ENCODE measurements around the gene KCNIP4. TPM values are rescaled to one million over a fixed set of nuclear protein-coding genes. Genes with fewer than 3 reads are reported as not detected.

The KCNIP4 gene
- total and polyA plus RNA-seq, 10 of the 15 experiments (the other 5 are each of a cell fraction or from before 2014, with no cell fraction given) = 0.03 to 0.23 (median 0.13) TPM; not detected in 7

DNA sequence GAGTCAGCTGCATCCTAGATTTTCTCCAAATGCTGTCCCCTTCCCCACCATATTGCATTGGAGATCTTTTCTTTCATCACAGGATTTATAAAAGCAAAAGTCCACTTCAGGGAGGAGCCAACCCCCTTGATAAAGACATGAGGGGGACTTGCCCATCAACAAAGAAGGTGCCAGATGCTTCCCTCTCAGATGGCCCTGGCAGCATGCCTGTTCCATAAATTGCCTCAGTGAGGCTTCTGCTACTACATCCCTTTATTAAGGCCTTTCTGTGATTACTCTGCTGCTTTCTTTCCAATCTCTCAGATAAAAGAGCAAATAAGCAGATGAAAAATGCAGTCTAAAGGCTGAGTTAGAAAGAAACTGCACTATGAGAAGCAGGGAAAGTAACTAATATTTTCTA, 736.7 kb downstream of the KCNIP4 start:
- intact Hi-C loops (cut with micrococcal nuclease; ENCODE audit: unreplicated experiment) = no loop called here
- TF ChIP-seq ETV6 (conservative IDR thresholded peaks at IDR 0.05 in 1 of 2, IDR thresholded peaks at IDR 0.05 in 1 of 2; ENCODE audit: borderline replicate concordance in 1 of 2, low read depth in 1 of 2) (no peak), GABPA (IDR thresholded peaks at IDR 0.05; ENCODE audit: low read depth) (no peak), TCF12 (IDR thresholded peaks at IDR 0.05; ENCODE audit: low read depth, low read length) (no peak), BMI1 (IDR thresholded peaks at IDR 0.05; ENCODE audit: borderline replicate concordance) (no peak), FOS (IDR thresholded peaks at IDR 0.05; ENCODE audit: borderline replicate concordance, extremely low read depth, insufficient read length) (no peak), RUNX3 (IDR thresholded peaks at IDR 0.05; ENCODE audit: low read length) (no peak), MYC (IDR thresholded peaks at IDR 0.05; ENCODE audit: insufficient read depth, insufficient read length, insufficient replicate concordance, low read length, severe bottlenecking) (no peak), SIX5 (IDR thresholded peaks at IDR 0.05; ENCODE audit: low read depth, low read length, severe bottlenecking) (no peak), STAT1 (conservative IDR thresholded peaks at IDR 0.05) (no peak)
- POLR2A ChIA-PET = no interaction called here
- DNase-seq (ENCODE audit: low read depth, low spot score) (no peak), FAIRE-seq (no peak), ATAC-seq (no peak)
- BruUV-seq (replicated peaks) = no TSS peak
- SMC1A ChIA-PET (ENCODE audit: uncharacterized antibody, unreplicated experiment) = no interaction called here
- CTCF ChIA-PET = no interaction called here
- no peak overlapping the region for H3K27ac ChIP-seq (ENCODE audit: control insufficient read depth, insufficient read depth)
- H3K9ac ChIP-seq (ENCODE audit: control insufficient read depth, insufficient read depth, low read length) = no peak overlapping the region
- H3K4me2 ChIP-seq (ENCODE audit: control insufficient read depth, insufficient read depth) = no peak overlapping the region
- no peaks in the 10 kb centered on the region for H3K79me2 ChIP-seq (ENCODE audit: control insufficient read depth, insufficient read depth, low read length)
- H3K36me3 ChIP-seq (ENCODE audit: control insufficient read depth in 2 of 2, insufficient read depth in 2 of 2, low read length in 1 of 2) = no peaks in the 10 kb centered on the region
- RAD21 ChIA-PET (ENCODE audit: unreplicated experiment) = no interaction called here
- no peak overlapping the region for H3K4me3 ChIP-seq
- in situ Hi-C loops (cut with MboI) = no loop called here
- H2AFZ ChIP-seq (ENCODE audit: control insufficient read depth, low read depth, low read length) = no peak overlapping the region
- H3K27me3 ChIP-seq (replicated peaks in 1 of 2; ENCODE audit: control insufficient read depth in 2 of 2, insufficient read depth in 2 of 2, low read length in 1 of 2) = no peaks in the 10 kb centered on the region
- H3K4me1 ChIP-seq (ENCODE audit: control insufficient read depth, insufficient read depth, low read length) = no peaks in the 10 kb centered on the region
- H3K9me3 ChIP-seq (replicated peaks; ENCODE audit: control insufficient read depth, insufficient read depth, low read length) = no peaks in the 10 kb centered on the region
- H4K20me1 ChIP-seq (ENCODE audit: control insufficient read depth, insufficient read depth) = no peaks in the 10 kb centered on the region

DNA sequence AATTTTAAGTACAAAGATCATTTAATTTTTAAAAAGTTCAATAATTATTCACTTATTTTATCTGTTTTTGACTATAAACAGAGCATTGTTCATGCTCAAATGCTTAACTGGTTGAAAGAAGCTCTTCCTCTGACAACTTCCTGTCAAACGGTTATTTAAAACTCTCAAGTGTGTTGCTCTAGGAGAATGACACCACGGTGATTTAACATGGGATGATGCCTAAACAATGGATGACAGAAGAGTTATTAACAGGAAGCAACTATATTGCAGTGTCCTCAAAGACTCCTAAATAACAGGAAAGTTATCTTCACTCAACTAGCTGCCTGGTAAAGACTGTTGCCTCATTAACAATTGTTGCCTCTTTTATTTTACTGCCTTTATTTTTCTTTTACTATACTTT, 738.7 kb downstream of the KCNIP4 start:
- no peaks in the 10 kb centered on the region for H3K9me3 ChIP-seq (replicated peaks; ENCODE audit: control insufficient read depth, insufficient read depth, low read length)
- no peaks in the 10 kb centered on the region for H3K27me3 ChIP-seq (replicated peaks in 1 of 2; ENCODE audit: control insufficient read depth in 2 of 2, insufficient read depth in 2 of 2, low read length in 1 of 2)
- DNase-seq (ENCODE audit: low read depth, low spot score) (no peak), ATAC-seq (no peak), FAIRE-seq (no peak)
- H3K27ac ChIP-seq (ENCODE audit: control insufficient read depth, insufficient read depth) = no peak overlapping the region
- no peak overlapping the region for H3K4me2 ChIP-seq (ENCODE audit: control insufficient read depth, insufficient read depth)
- SMC1A ChIA-PET (ENCODE audit: uncharacterized antibody, unreplicated experiment) = interaction anchor here (1.0 kb wide), 1 partner anchor 100 kb away, joined by 3 read pairs; no protein-coding TSS in a partner anchor
- CTCF ChIA-PET = no interaction called here
- no peaks in the 10 kb centered on the region for H4K20me1 ChIP-seq (ENCODE audit: control insufficient read depth, insufficient read depth)
- no peaks in the 10 kb centered on the region for H3K36me3 ChIP-seq (ENCODE audit: control insufficient read depth in 2 of 2, insufficient read depth in 2 of 2, low read length in 1 of 2)
- WGBS (ENCODE audit: insufficient coverage, insufficient replicate concordance, low lambda C conversion rate, missing lambda C conversion rate) = 2% methylated on average over 2 of the region's 2 CpGs
- no peak overlapping the region for H3K9ac ChIP-seq (ENCODE audit: control insufficient read depth, insufficient read depth, low read length)
- no TSS peak for BruUV-seq (replicated peaks)
- intact Hi-C loops (cut with micrococcal nuclease; ENCODE audit: unreplicated experiment) (no loop called here), in situ Hi-C loops (cut with MboI) (no loop called here)
- no peaks in the 10 kb centered on the region for H3K4me1 ChIP-seq (ENCODE audit: control insufficient read depth, insufficient read depth, low read length)
- H3K4me3 ChIP-seq = no peak overlapping the region
- RAD21 ChIA-PET (ENCODE audit: unreplicated experiment) = no interaction called here
- no peaks in the 10 kb centered on the region for H3K79me2 ChIP-seq (ENCODE audit: control insufficient read depth, insufficient read depth, low read length)
- no peak overlapping the region for H2AFZ ChIP-seq (ENCODE audit: control insufficient read depth, low read depth, low read length)
- POLR2A ChIA-PET = no interaction called here
- TF ChIP-seq POLR2AphosphoS5 (IDR thresholded peaks at IDR 0.05; ENCODE audit: low read length) = no peak
- TF ChIP-seq SIN3A (IDR thresholded peaks at IDR 0.05; ENCODE audit: low read depth, low read length) = no peak
- TF ChIP-seq RBBP5 (conservative IDR thresholded peaks at IDR 0.05) = no peak
- TF ChIP-seq RAD51 (IDR thresholded peaks at IDR 0.05) = no peak
- TF ChIP-seq, protein P1, sequence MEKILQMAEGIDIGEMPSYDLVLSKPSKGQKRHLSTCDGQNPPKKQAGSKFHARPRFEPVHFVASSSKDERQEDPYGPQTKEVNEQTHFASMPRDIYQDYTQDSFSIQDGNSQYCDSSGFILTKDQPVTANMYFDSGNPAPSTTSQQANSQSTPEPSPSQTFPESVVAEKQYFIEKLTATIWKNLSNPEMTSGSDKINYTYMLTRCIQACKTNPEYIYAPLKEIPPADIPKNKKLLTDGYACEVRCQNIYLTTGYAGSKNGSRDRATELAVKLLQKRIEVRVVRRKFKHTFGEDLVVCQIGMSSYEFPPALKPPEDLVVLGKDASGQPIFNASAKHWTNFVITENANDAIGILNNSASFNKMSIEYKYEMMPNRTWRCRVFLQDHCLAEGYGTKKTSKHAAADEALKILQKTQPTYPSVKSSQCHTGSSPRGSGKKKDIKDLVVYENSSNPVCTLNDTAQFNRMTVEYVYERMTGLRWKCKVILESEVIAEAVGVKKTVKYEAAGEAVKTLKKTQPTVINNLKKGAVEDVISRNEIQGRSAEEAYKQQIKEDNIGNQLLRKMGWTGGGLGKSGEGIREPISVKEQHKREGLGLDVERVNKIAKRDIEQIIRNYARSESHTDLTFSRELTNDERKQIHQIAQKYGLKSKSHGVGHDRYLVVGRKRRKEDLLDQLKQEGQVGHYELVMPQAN (conservative IDR thresholded peaks at IDR 0.05) = no peak
- no peak for TF ChIP-seq CHD1 (IDR thresholded peaks at IDR 0.05; ENCODE audit: low read depth, low read length)
- TF ChIP-seq POU2F2 (IDR thresholded peaks at IDR 0.05; ENCODE audit: borderline replicate concordance, low read depth, low read length) = no peak
- TF ChIP-seq EGR1 (IDR thresholded peaks at IDR 0.05; ENCODE audit: borderline replicate concordance in 1 of 2, low read depth in 2 of 2, low read length in 2 of 2) = no peak
- TF ChIP-seq SPI1 (IDR thresholded peaks at IDR 0.05; ENCODE audit: borderline replicate concordance, insufficient read depth, low read depth, low read length) = no peak
- TF ChIP-seq KAT2A (conservative IDR thresholded peaks at IDR 0.05; ENCODE audit: control insufficient read depth, low read depth, low read length) = no peak

All from GM12878 (cell line).